Measurements from ENCODE around the gene RASA2. TPM values are rescaled to one million over a fixed set of nuclear protein-coding genes. Genes with fewer than 3 reads are reported as not detected.

RASA2 gene
- total and polyA plus RNA-seq, 9 of the 15 experiments (the other 6 are each of a cell fraction or from before 2014, with no cell fraction given): 2.0 to 12.8 (median 9.5) TPM

DNA sequence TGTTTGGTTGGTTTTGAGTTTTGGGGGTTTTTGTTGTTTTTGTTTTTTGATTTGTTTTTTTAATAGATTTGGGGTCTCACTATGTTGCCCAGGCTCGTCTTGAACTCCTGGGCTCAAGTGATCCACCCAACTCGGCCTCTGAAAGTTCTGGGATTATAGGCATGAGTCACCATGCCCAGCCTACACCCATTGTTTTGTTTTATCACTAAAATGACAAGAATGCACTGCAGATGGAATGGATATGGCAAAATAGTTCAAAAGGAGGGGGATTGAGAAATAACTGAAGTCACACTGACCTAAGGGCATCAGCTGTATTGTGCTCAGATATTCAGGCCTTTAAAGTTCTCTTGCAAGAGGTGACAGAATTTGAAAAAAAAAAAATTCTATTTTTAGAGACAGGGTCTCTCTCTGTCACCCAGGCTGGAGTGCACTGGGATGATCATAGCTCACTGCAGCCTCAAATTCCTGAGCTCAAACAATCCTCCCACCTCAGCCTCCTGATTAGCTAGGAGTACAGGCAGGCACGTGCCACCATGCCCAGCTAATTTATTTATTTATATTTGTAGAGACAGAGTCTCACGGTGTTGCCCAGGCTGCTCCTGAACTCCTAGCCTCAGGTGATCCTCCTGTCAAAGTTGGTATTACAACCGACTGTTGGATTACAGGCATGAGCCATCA, 4.4 kb upstream of the RASA2 start (continued):
- TF ChIP-seq SMAD1 (IDR thresholded peaks at IDR 0.05; ENCODE audit: low read depth, low read length, partially characterized antibody): no peak
- TF ChIP-seq SRSF1 (IDR thresholded peaks at IDR 0.05; ENCODE audit: low read depth, low read length): no peak
- TF ChIP-seq, protein P1, sequence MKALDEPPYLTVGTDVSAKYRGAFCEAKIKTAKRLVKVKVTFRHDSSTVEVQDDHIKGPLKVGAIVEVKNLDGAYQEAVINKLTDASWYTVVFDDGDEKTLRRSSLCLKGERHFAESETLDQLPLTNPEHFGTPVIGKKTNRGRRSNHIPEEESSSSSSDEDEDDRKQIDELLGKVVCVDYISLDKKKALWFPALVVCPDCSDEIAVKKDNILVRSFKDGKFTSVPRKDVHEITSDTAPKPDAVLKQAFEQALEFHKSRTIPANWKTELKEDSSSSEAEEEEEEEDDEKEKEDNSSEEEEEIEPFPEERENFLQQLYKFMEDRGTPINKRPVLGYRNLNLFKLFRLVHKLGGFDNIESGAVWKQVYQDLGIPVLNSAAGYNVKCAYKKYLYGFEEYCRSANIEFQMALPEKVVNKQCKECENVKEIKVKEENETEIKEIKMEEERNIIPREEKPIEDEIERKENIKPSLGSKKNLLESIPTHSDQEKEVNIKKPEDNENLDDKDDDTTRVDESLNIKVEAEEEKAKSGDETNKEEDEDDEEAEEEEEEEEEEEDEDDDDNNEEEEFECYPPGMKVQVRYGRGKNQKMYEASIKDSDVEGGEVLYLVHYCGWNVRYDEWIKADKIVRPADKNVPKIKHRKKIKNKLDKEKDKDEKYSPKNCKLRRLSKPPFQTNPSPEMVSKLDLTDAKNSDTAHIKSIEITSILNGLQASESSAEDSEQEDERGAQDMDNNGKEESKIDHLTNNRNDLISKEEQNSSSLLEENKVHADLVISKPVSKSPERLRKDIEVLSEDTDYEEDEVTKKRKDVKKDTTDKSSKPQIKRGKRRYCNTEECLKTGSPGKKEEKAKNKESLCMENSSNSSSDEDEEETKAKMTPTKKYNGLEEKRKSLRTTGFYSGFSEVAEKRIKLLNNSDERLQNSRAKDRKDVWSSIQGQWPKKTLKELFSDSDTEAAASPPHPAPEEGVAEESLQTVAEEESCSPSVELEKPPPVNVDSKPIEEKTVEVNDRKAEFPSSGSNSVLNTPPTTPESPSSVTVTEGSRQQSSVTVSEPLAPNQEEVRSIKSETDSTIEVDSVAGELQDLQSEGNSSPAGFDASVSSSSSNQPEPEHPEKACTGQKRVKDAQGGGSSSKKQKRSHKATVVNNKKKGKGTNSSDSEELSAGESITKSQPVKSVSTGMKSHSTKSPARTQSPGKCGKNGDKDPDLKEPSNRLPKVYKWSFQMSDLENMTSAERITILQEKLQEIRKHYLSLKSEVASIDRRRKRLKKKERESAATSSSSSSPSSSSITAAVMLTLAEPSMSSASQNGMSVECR (CRISPR knock-in tag; IDR thresholded peaks at IDR 0.05): no peak
- peak; percentile 50; the same call in 1 of the 2 replicates for TF ChIP-seq ATF3 (IDR thresholded peaks at IDR 0.05)
- no peak for TF ChIP-seq ATF3 (CRISPR knock-in tag; conservative IDR thresholded peaks at IDR 0.05)
- no peak for TF ChIP-seq TAF1 (IDR thresholded peaks at IDR 0.05; ENCODE audit: control insufficient read depth, extremely low read depth, insufficient read depth, low read length, severe bottlenecking)
- TF ChIP-seq CBFA2T3 (IDR thresholded peaks at IDR 0.05): no peak
- no peak for TF ChIP-seq NCOR1 (IDR thresholded peaks at IDR 0.05)
- TF ChIP-seq ZNF766 (CRISPR knock-in tag; conservative IDR thresholded peaks at IDR 0.05): no peak
- TF ChIP-seq, protein P2, sequence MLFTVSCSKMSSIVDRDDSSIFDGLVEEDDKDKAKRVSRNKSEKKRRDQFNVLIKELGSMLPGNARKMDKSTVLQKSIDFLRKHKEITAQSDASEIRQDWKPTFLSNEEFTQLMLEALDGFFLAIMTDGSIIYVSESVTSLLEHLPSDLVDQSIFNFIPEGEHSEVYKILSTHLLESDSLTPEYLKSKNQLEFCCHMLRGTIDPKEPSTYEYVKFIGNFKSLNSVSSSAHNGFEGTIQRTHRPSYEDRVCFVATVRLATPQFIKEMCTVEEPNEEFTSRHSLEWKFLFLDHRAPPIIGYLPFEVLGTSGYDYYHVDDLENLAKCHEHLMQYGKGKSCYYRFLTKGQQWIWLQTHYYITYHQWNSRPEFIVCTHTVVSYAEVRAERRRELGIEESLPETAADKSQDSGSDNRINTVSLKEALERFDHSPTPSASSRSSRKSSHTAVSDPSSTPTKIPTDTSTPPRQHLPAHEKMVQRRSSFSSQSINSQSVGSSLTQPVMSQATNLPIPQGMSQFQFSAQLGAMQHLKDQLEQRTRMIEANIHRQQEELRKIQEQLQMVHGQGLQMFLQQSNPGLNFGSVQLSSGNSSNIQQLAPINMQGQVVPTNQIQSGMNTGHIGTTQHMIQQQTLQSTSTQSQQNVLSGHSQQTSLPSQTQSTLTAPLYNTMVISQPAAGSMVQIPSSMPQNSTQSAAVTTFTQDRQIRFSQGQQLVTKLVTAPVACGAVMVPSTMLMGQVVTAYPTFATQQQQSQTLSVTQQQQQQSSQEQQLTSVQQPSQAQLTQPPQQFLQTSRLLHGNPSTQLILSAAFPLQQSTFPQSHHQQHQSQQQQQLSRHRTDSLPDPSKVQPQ (CRISPR knock-in tag; IDR thresholded peaks at IDR 0.05; ENCODE audit: borderline replicate concordance): no peak
- TF ChIP-seq NCOA1 (IDR thresholded peaks at IDR 0.05; ENCODE audit: low read depth): no peak
- no peak for TF ChIP-seq ZNF551 (CRISPR knock-in tag; IDR thresholded peaks at IDR 0.05)
- TF ChIP-seq RNF2 (IDR thresholded peaks at IDR 0.05): no peak
- TF ChIP-seq, protein P3, sequence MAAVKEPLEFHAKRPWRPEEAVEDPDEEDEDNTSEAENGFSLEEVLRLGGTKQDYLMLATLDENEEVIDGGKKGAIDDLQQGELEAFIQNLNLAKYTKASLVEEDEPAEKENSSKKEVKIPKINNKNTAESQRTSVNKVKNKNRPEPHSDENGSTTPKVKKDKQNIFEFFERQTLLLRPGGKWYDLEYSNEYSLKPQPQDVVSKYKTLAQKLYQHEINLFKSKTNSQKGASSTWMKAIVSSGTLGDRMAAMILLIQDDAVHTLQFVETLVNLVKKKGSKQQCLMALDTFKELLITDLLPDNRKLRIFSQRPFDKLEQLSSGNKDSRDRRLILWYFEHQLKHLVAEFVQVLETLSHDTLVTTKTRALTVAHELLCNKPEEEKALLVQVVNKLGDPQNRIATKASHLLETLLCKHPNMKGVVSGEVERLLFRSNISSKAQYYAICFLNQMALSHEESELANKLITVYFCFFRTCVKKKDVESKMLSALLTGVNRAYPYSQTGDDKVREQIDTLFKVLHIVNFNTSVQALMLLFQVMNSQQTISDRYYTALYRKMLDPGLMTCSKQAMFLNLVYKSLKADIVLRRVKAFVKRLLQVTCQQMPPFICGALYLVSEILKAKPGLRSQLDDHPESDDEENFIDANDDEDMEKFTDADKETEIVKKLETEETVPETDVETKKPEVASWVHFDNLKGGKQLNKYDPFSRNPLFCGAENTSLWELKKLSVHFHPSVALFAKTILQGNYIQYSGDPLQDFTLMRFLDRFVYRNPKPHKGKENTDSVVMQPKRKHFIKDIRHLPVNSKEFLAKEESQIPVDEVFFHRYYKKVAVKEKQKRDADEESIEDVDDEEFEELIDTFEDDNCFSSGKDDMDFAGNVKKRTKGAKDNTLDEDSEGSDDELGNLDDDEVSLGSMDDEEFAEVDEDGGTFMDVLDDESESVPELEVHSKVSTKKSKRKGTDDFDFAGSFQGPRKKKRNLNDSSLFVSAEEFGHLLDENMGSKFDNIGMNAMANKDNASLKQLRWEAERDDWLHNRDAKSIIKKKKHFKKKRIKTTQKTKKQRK (IDR thresholded peaks at IDR 0.05; ENCODE audit: borderline replicate concordance, low read depth, low read length): no peak
- TF ChIP-seq, protein P4, sequence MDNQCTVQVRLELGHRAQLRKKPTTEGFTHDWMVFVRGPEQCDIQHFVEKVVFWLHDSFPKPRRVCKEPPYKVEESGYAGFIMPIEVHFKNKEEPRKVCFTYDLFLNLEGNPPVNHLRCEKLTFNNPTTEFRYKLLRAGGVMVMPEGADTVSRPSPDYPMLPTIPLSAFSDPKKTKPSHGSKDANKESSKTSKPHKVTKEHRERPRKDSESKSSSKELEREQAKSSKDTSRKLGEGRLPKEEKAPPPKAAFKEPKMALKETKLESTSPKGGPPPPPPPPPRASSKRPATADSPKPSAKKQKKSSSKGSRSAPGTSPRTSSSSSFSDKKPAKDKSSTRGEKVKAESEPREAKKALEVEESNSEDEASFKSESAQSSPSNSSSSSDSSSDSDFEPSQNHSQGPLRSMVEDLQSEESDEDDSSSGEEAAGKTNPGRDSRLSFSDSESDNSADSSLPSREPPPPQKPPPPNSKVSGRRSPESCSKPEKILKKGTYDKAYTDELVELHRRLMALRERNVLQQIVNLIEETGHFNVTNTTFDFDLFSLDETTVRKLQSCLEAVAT (IDR thresholded peaks at IDR 0.05): no peak

All from K562 (cell line).